SJCRH30 (cell line): ENCODE data around the gene ZNF480. TPM values are rescaled to one million over a fixed set of nuclear protein-coding genes. Genes with fewer than 3 reads are reported as not detected.

Source experiments
- total RNA-seq: library from RNA; depleted of rRNA; stranded (reverse); fragments of >200 nt; shearing (Covaris generic); gene quantifications from 2 replicates; pipeline ENCODE4 v1.2.3, GENCODE V29; 2014; rRNA removed

Gene ZNF480
- total RNA-seq, 1 experiment from 2014 or later: 17.3 TPM

Other genes starting within 250 kb of the ZNF480 start
- 8.6 and 10.0 TPM in 2 replicates for gene ZNF432, start 248.3 kb upstream of the ZNF480 start, total RNA-seq
- 11.1 and 13.5 TPM in 2 replicates for gene ZNF841, start 201.4 kb upstream of the ZNF480 start, total RNA-seq
- 10.8 and 13.0 TPM in 2 replicates for gene ZNF616, start 157.2 kb upstream of the ZNF480 start, total RNA-seq
- gene ZNF836, start 125.5 kb upstream of the ZNF480 start, total RNA-seq: 4.9 and 5.9 TPM in 2 replicates
- 175 and 190 TPM in 2 replicates for gene PPP2R1A, start 107.1 kb upstream of the ZNF480 start, total RNA-seq
- 19.1 and 23.4 TPM in 2 replicates for gene ZNF766, start 27.6 kb upstream of the ZNF480 start, total RNA-seq
- gene ZNF610, start 39.1 kb downstream of the ZNF480 start, total RNA-seq: 4.0 and 4.4 TPM in 2 replicates
- 18.6 and 19.9 TPM in 2 replicates for gene ZNF880, start 72.8 kb downstream of the ZNF480 start, total RNA-seq
- 12.6 and 13.5 TPM in 2 replicates for gene ZNF528, start 100.7 kb downstream of the ZNF480 start, total RNA-seq
- 0.04 TPM in 1 of 2 replicates, not detected in the other for gene ZNF534, start 132.0 kb downstream of the ZNF480 start, total RNA-seq
- gene ZNF578, start 156.4 kb downstream of the ZNF480 start, total RNA-seq: 1.7 and 2.8 TPM in 2 replicates
- gene ZNF808, start 230.5 kb downstream of the ZNF480 start, total RNA-seq: 12.2 and 16.2 TPM in 2 replicates